GM10847 (cell line): ENCODE data around the gene AKT2.

Source experiments
- POLR2A ChIP-seq: IDR thresholded peaks from 2 replicates; pipeline ENCODE4 v1.6.1; 2011; ENCODE audit not compliant: insufficient read length; ENCODE audit errors: extremely low read depth

Gene AKT2

DNA sequence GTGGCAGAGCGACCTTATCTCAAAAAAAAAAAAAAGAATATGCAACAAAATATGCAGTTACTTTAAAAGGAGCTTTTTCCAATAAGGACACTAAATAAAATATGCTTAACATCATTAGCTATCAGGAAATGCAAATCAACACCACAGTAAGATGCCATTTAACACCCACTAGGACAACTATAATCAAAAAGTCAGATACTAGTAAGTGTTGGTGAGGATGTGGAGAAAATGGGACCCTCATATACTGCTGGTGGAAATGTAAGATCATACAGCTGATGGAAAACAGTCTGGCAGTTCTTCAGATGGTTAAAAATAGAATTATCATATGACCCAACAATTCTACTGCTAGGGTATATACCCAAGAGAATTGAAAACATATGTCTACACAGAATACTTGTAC is 24.5 kb upstream of the AKT2 start:
- no peak for TF ChIP-seq POLR2A

DNA sequence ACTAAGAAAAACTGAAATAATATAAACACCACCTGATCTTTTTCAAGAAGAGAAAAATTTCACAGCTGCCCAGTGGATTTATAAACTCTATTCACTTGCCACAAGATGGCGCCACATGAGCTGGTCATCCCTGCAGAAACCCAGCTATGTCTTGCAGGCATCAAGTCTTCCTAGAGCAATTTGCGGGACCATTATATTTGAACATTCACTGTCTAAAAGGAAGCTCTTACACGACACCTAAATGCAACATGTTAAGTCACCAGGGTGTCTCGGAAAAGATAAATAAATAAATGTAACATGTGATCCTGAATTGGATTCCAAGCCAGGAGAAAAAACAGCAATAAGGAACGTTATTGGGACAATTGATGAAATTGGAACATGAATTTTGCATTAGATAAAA is 20.3 kb upstream of the AKT2 start:
- no peak for TF ChIP-seq POLR2A

DNA sequence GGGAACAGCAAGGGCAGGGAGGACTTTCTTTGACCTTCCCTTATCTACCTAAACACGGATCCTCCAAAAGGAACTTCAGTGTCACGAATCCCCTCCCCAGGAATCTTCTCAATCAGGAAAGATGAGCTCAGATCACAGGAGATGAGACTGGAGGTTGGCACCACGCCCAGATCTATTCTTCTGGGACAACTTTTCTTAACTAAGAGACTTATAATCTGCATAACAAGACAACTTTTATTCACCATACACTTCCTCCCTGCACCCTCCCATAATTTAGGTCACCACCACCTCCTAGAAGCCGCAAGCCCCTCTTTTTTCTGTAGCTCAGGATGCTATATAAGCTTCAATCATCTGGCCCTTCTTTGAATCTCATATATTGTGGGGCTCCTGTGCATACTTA is 19.2 kb upstream of the AKT2 start:
- TF ChIP-seq POLR2A, result no peak

DNA sequence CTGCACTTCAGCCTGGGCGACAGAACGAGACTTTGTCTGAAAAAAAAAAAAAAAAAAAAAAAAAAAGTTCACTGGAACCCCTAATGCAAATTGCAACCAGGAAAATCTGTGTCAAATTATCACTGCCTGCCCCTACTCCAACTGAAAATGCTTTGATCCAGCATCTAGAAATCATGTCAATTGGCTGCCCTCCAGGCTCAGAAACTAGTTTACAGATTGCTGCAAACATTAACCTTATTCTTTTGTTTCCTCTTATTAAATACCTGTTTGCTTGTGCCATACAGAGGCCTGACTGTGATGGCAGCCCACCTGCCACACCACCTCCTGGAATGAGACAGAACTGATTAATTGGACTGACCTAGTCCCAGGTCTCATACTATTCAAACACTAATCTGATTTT is 18.6 kb upstream of the AKT2 start:
- TF ChIP-seq POLR2A, result no peak

DNA sequence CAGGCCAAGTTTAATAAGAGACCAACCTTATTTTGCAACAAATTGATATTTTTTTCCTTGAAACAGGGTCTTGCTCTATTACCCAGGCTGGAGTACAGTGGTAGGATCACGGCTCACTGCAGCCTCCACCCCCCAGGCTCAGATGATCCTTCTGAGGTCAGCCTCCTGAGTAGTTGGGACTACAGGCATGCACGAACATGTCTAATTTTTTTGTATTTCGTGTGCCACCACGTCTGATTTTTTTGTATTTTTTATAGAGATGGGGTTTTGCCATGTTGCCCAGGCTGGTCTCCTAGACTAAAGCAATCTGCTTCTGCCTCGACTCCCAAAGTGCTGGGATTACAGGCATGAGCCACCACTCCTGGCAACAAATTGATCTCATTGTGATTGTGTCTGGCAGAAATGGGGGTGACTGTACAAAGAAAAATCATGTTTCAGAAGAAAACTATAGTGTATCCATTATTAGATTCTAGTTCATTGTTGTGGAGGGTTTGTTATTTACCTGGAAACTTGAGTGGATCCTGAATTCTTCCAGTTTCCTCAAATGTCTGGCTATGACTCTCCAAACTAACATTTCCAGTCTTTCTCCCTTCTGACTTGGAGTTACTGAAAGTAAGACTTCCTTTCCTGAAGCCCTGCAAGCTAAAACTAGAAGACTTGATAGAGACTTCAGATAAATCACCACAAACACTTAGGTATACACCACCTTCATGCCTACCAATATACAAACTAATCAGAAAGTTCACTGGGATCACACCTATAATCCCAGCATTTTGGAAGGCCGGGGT is 17.3 kb upstream of the AKT2 start:
- TF ChIP-seq POLR2A, result no peak

DNA sequence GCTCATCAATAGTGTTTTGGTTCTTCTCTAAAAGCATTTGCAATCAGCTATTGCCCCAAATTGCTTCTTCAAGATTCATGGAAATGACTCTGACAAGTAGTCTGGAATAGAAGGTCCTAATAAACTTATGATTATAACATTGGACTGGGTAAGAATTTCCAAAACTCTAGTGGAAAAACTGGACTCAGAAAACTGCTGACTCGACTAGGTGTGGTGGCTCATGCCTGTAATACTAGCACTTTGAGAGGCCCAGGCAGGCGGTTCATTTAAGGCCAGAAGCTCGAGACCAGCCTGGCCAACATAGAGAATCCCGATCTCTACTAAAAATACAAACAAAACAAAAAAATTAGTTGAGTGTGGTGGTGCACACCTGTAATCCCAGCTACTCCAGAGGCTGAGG is 15.5 kb upstream of the AKT2 start:
- no peak for TF ChIP-seq POLR2A

DNA sequence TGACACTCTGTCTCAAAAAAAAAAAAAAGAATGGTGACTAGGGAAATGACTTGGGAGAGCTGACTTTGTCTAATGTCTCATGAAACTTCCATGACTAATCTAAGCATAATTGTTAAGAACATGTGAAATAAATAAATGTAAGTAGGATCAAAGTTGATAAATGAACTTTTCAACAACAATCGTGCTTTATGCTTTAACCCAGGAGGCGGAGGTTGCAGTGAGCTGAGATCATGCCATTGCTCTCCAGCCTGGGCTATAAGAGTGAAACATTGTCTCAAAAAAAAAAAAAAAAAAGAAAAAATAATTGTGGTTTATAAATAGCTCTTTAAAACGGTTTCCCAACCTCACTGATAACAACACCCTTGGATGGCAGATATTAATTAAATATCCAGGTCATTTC is 12.9 kb upstream of the AKT2 start:
- TF ChIP-seq POLR2A, result no peak

DNA sequence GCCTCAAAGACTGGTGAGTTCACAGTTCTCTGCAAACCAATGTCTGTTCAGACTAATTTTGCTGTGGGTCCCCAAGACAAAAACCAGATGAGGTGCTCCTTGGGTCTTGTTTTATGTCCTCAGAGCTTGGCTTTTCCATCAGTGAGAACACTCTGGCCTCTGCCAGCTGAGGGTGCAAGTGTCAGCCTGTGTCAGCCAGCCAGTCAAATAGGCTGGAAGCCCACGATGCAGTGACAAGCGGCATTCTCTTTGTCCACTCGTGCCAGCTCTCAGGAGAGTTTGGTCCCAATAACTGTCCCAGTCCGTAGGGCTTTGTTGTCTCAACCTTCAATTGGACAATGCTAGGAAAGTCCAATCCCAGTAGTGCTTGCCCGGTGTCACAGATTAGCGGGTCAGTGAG is 9.4 kb upstream of the AKT2 start:
- TF ChIP-seq POLR2A, result no peak

DNA sequence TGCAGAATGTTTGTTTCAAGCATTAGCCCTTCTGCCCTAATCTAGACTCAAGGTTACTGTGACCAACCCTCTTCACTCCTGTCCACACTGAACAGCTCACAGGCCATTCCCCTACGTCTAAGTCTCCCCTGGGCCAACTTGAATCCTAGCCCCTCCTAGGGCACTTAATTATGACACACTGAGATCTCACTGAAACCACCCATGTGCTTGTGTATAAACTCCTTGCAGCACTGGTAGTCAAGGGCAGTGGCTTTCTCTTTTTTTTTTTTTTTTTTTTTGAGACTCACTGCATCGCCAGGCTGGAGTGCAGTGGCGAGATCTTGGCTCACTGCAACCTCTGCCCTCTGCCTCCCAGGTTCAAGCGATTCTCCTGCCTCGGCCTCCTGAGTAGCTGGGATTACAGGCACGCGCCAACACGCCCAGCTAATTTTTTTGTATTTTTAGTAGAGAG is 1.9 kb upstream of the AKT2 start:
- TF ChIP-seq POLR2A, result no peak

DNA sequence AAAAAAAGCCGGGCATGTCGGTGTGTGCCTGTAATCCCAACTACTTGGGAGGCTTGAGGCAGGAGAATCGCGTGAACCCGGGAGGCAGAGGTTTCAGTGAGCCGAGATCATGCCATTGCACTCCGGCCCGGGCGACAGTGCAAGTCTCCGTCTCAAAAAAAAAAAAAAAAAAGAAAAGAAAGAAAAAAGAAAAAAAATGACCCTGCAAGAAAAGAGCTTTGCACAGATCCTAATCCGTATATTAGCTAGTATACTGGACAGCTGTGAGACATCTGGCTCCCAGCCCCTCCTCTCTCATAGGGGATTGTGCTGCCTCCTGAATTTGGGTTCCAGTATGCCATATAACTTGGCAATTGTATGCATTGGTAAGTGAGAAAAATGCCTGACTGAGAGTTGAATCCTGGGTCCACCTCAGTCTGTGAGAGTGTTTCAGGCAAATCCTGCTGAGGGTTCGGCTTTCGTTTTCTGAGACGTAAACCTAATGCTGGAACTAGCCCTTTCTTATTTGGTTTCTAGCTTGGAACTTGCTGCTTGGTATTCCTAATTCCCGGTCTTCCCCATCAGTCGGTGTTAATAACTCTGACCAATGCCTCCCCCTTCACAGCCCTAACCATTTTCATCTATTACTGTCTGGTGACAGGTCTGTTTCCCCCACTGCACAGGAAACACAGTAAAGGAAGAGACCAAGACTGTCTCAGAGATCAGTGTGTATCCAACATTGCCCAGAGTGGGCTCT is 1.3 kb upstream of the AKT2 start:
- TF ChIP-seq POLR2A, result no peak

DNA sequence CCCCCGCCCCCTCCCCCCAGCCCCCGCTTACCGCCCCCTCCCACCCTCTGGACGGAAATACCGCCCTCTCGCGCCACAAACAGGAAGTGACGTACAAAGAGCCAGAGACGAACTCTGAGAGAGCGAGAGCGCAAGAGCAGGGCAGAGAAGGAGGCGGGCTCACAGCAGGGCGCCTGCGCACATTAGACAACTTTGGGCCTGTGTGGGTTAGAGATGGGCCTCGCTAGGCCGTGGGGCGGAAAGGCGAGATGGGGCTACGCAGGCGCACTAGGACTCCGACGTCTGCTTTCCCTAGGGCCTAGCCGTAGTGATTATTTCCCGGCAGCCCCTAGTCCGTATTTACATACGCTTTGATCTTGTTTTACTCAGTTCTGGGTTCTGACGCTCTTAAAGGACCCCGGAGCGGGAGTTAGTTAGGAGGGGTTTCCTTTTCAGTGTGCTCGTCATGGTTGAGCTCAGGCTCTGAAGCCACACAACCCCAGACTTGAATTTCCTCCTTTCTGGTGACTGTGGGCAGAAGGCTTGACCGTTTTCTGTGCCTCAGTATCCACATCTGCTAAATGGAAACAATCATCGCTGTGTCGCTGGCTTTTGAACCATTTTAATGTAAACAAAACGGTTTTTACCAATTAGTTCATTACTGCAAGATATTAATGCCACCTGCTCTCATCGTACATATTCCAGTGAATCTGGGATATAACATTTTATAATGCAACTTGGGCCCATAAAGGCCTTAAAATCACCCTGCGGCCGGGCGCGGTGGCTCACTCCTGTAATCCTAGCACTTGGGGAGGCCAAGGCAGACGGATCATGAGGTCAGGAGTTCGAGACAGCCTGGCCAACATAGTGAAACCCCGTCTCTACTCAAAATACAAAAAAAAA is 449 bp upstream of the AKT2 start:
- peak; percentile 48 for TF ChIP-seq POLR2A

DNA sequence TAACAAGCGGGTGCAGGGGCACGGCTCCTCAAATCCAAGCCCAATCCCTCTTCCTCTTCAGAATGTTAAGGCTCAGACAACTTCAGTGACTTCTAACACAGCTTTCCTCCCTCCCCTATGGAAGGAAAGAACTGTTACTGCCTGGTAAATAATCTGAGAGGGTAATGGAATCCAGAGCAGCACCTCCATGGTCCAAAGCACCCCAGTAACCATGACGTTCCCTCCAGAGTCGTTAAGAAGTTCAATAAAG is 969 bp downstream of the AKT2 start:
- no peak for TF ChIP-seq POLR2A

DNA sequence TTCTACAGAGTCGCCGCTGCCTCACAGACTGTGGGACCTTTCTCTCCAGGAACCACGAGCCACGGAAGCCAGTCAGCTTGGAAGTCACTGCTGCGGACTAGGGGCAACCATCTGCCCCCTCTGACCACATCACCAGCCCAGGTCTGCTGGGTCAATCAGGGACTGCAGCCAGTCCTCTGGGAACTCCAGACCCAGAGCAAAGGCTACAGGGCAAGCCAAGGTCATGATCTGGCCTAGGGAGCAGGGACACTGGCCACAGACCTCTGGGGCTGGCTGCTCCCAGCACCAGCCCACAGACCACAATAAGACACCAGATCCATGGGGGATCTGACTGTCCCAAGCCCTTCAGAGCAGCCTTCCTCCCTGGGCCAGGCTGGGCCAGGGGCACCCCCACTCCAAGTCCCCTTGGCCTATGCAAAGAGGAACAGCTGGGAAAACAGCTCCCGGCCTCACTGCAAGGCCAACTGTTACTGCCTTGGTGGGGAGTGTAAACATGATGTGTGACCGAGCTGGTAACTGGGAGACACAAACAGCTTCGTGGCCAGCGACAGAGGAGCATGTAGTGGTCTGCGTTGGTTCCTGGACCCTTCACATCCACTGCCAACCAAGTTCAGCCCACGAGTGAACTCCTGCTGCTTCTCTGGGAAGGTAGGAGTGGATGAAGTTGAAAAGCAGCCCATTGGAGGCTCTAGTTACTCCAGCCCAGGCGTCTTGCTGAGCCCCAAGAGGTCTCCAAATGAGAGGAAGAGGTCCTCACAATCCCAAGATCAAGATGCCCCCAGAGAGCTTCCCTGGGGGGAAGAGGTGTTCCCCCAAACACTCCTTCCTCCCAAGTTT is 1.5 kb downstream of the AKT2 start:
- no peak for TF ChIP-seq POLR2A

DNA sequence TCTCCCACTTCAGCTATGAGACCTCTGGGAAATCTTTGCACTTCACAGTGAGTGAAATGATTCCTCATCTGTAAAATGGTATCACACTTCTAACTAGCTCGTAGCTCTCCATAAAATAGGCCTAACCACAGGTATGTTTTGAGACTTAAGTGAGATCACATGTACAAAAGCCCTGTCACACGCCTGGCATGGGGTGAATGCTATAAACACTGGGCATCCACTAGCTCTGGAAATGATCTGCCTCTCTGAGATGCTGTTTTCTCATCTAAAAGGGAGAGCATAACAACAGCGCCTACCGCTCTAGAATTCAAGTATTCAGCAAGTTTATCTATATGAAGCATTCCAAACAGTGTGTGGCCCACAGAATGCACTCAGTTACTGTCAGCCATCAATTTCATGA is 2.2 kb downstream of the AKT2 start:
- TF ChIP-seq POLR2A, result no peak

DNA sequence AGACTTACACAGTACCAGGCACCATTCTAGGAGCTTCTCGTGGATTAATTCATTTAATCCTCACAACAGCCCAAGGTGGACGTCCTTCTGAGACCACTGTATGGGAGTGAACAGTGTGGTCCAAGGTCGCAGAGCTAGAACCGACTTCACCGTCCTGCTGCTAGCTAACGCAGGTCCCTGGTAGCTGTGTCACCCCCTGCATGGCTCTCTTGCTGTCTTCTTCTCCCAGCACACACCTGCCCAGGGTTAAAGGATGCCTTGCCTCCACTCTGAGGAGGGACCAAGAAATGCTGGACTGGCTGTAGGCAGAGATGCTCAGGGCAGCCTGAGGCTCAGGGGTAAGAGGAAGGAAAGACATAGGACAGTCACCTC is 3.0 kb downstream of the AKT2 start:
- no peak for TF ChIP-seq POLR2A
